Chondrocyte (in vitro differentiated cells): ENCODE data around the gene CEP128. TPM values are rescaled to one million over a fixed set of nuclear protein-coding genes. Genes with fewer than 3 reads are reported as not detected.

ENCODE experiments used
- DNase-seq: peaks from one replicate; pipeline ENCODE4 v3.0.0; 2021; ENCODE audit warnings: mixed read lengths, low spot score
- H3K27ac Mint-ChIP-seq: one replicate; pipeline ENCODE4 v1.8.0; 2021; ENCODE audit warnings: mild to moderate bottlenecking, moderate library complexity, mixed read lengths; ENCODE audit not compliant: unreplicated experiment
- H3K27me3 Mint-ChIP-seq: 2 replicates; pipeline ENCODE4 v1.8.0; 2021; ENCODE audit warnings: low read depth, mixed read lengths
- H3K36me3 Mint-ChIP-seq: 2 replicates; pipeline ENCODE4 v1.8.0; 2021; ENCODE audit warnings: low read depth, mixed read lengths
- H3K4me1 Mint-ChIP-seq: 2 replicates; pipeline ENCODE4 v1.8.0; 2021; ENCODE audit warnings: low read depth, mild to moderate bottlenecking, mixed read lengths
- H3K4me3 Mint-ChIP-seq: one replicate; pipeline ENCODE4 v1.8.0; 2021; ENCODE audit warnings: mild to moderate bottlenecking, moderate library complexity, mixed read lengths; ENCODE audit not compliant: unreplicated experiment
- H3K9me3 Mint-ChIP-seq: 2 replicates; pipeline ENCODE4 v1.8.0; 2021; ENCODE audit warnings: low read depth, mixed read lengths
- total RNA-seq: library from RNA; stranded (reverse); gene quantifications from 3 replicates; pipeline ENCODE4 v1.2.1, GENCODE V29; 2021
- TF ChIP-seq, protein P1 (sequence below): fragments of 200-600 bp; sonication (generic); IDR thresholded peaks from 2 replicates; pipeline ENCODE4 v1.5.0; 2021; ENCODE audit warnings: antibody characterized with exemption, mild to moderate bottlenecking, moderate library complexity

CEP128 gene
- total RNA-seq, 1 donor from 2014 or later = 3.5 TPM

DNA sequence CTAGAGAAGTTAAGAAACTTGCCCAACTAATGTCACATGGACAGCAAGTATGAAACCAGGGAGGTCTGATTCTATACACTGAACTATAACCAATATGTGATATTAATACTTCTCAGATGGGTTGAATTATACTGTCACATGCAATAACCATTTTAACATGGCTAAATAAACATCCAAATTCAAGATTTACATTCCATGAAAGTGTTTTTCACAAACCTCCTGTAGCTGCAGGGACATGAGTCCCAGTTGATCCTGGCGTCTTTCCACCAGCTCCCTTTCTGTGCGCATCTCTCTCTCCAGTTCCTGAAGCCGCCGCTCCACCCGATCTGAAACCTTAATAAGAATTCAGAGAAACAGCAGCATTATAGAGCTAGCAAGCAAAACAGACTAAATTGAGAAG lies 79.0 kb downstream of the CEP128 start:
- Mint-ChIP-seq H3K4me1 (peaks cover 7% of the 10 kb centered on the region), H3K9me3 (peaks cover 11% of the 10 kb centered on the region), H3K27ac (no peak overlapping the region), H3K27me3 (no peaks in the 10 kb centered on the region), H3K36me3 (peaks cover 3% of the 10 kb centered on the region), H3K4me3 (no peak overlapping the region)
- TF ChIP-seq, protein P1, sequence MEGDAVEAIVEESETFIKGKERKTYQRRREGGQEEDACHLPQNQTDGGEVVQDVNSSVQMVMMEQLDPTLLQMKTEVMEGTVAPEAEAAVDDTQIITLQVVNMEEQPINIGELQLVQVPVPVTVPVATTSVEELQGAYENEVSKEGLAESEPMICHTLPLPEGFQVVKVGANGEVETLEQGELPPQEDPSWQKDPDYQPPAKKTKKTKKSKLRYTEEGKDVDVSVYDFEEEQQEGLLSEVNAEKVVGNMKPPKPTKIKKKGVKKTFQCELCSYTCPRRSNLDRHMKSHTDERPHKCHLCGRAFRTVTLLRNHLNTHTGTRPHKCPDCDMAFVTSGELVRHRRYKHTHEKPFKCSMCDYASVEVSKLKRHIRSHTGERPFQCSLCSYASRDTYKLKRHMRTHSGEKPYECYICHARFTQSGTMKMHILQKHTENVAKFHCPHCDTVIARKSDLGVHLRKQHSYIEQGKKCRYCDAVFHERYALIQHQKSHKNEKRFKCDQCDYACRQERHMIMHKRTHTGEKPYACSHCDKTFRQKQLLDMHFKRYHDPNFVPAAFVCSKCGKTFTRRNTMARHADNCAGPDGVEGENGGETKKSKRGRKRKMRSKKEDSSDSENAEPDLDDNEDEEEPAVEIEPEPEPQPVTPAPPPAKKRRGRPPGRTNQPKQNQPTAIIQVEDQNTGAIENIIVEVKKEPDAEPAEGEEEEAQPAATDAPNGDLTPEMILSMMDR = no peak
- no peak for DNase-seq

- TF ChIP-seq, protein P1 = peak; percentile 99
- Mint-ChIP-seq H3K36me3 (no peaks in the 10 kb centered on the region), H3K4me1 (peaks cover 23% of the 10 kb centered on the region), H3K27me3 (no peaks in the 10 kb centered on the region), H3K4me3 (no peak overlapping the region), H3K27ac (no peak overlapping the region), H3K9me3 (peaks cover 2% of the 10 kb centered on the region)
- no peak for DNase-seq
These were observed 91.2 kb downstream of the CEP128 start for GRCh38 chr14:80850197-80850814.

DNA sequence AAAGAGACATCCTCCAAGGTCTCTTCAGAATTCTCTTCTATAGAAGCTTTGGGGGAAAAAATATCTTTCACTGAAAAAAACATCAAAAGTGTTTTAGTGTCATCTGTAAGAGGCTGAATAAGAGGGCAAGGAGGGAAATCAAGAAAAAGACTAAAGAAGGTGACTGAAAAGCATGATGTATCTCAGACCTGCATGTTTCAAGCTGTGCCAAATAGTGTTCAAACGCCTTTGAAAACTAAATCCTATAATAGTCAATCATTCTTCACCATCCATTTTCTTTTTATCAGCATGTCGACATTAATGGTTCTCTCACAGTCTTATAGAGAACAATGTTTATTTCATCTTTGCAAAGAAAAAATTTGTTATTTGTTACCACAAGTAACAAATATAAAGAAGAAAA lies 94.5 kb downstream of the CEP128 start:
- Mint-ChIP-seq H3K4me3 (no peak overlapping the region), H3K27me3 (no peaks in the 10 kb centered on the region), H3K27ac (no peak overlapping the region), H3K9me3 (no peaks in the 10 kb centered on the region), H3K36me3 (no peaks in the 10 kb centered on the region), H3K4me1 (peaks cover 34% of the 10 kb centered on the region)
- TF ChIP-seq, protein P1 = no peak
- no peak for DNase-seq

- TF ChIP-seq, protein P1 = no peak
- Mint-ChIP-seq H3K4me1 (peaks cover 29% of the 10 kb centered on the region), H3K9me3 (no peaks in the 10 kb centered on the region), H3K27me3 (no peaks in the 10 kb centered on the region), H3K4me3 (no peak overlapping the region), H3K36me3 (no peaks in the 10 kb centered on the region), H3K27ac (no peak overlapping the region)
- no peak for DNase-seq
These were observed 95.7 kb downstream of the CEP128 start for GRCh38 chr14:80845856-80846255.

GRCh38 chr14:80844872-80845271 lies 96.7 kb downstream of the CEP128 start:
- H3K27ac Mint-ChIP-seq = no peak overlapping the region
- TF ChIP-seq, protein P1 = no peak
- peaks cover 26% of the 10 kb centered on the region for H3K4me1 Mint-ChIP-seq
- H3K9me3 Mint-ChIP-seq = no peaks in the 10 kb centered on the region
- no peaks in the 10 kb centered on the region for H3K27me3 Mint-ChIP-seq
- no peak for DNase-seq
- H3K4me3 Mint-ChIP-seq = no peak overlapping the region
- no peaks in the 10 kb centered on the region for H3K36me3 Mint-ChIP-seq
